H1 (cell line): ENCODE results near the gene GRIK4. TPM values are rescaled to one million over a fixed set of nuclear protein-coding genes. Genes with fewer than 3 reads are reported as not detected.

Source experiments
- CTCF ChIA-PET: fragments of 300-600 bp; sonication (Branson Sonifier 250); formaldehyde crosslinking; loops from one replicate; lab custom pipeline; 2021; ENCODE audit not compliant: partially characterized antibody; lab: Charles Lee
- POLR2A ChIA-PET: fragments of 300-600 bp; sonication (Branson Sonifier 250); formaldehyde crosslinking; loops from one replicate; lab custom pipeline; 2021; ENCODE audit warnings: inconsistent platforms; ENCODE audit not compliant: partially characterized antibody; lab: Charles Lee
- DNase-seq, 2 experiments: peaks; one replicate each; pipeline versions ENCODE4 v3.0.0 to v3.0.0-alpha.2; 2010 to 2022; ENCODE audit warnings: low spot score in 2 of 2, low read depth in 1 of 2, mixed read lengths in 1 of 2
- FAIRE-seq: peaks from 2 replicates; lab custom pipeline; 2011; peaks lifted over from hg19 to GRCh38; lab: Jason Lieb, UNC
- H2AFZ ChIP-seq: 2 replicates; pipeline ENCODE4 v1.8.1; 2012; ENCODE audit warnings: low read length, inconsistent platforms
- H2AK5ac ChIP-seq: 2 replicates; pipeline ENCODE4 v1.6.1; 2013; ENCODE audit warnings: low read depth, low read length
- H2BK120ac ChIP-seq: replicated peaks from 2 replicates; pipeline ENCODE3; 2013; ENCODE audit warnings: low read depth, low read length, inconsistent platforms
- H2BK12ac ChIP-seq: 2 replicates; pipeline ENCODE4 v1.6.1; 2013; ENCODE audit warnings: low read depth, low read length
- H2BK15ac ChIP-seq: 2 replicates; pipeline ENCODE4 v1.6.1; 2013; ENCODE audit warnings: low read length
- H2BK20ac ChIP-seq: 2 replicates; pipeline ENCODE4 v1.6.1; 2013; ENCODE audit warnings: low read length
- H2BK5ac ChIP-seq: 2 replicates; pipeline ENCODE4 v1.6.1; 2013; ENCODE audit warnings: low read depth, low read length
- H3K14ac ChIP-seq: 2 replicates; pipeline ENCODE4 v1.6.1; 2013; ENCODE audit warnings: inconsistent platforms; ENCODE audit not compliant: insufficient read length
- H3K18ac ChIP-seq: 2 replicates; pipeline ENCODE4 v1.6.1; 2013; ENCODE audit warnings: low read length; ENCODE audit errors: extremely low read depth
- H3K23ac ChIP-seq: 2 replicates; pipeline ENCODE4 v1.6.1; 2013; ENCODE audit warnings: inconsistent platforms; ENCODE audit not compliant: insufficient read length
- H3K23me2 ChIP-seq: 2 replicates; pipeline ENCODE4 v1.6.1; 2013; ENCODE audit warnings: low read depth, low read length
- H3K27ac ChIP-seq: 2 replicates; pipeline ENCODE4 v1.6.1; 2011; ENCODE audit warnings: low read depth, low read length, inconsistent platforms
- H3K27me3 ChIP-seq, 4 experiments: replicated peaks in 1 of 4; 1 replicate in 1 of 4; 2 replicates in 3 of 4; pipeline versions ENCODE4 v1.6.1 to v1.8.1; 2011 to 2013; ENCODE audit warnings: low read length in 3 of 4, mild to moderate bottlenecking in 3 of 4, inconsistent platforms in 2 of 4, mixed read lengths in 2 of 4, moderate library complexity in 1 of 4; ENCODE audit not compliant: control insufficient read depth in 3 of 4, insufficient read depth in 3 of 4; ENCODE audit errors: extremely low read depth in 1 of 4
- H3K36me3 ChIP-seq, 4 experiments: 2 replicates each; pipeline versions ENCODE4 v1.6.1 to v1.8.1; 2011 to 2013; ENCODE audit warnings: mild to moderate bottlenecking in 4 of 4, low read length in 3 of 4, moderate library complexity in 2 of 4, control low read depth in 1 of 4, inconsistent platforms in 1 of 4; ENCODE audit not compliant: insufficient read depth in 4 of 4, control insufficient read depth in 2 of 4
- H3K4ac ChIP-seq: replicated peaks from 2 replicates; pipeline ENCODE3; 2013; ENCODE audit warnings: low read length, low read depth, mixed read lengths, inconsistent platforms; ENCODE audit not compliant: insufficient read length
- H3K4me1 ChIP-seq, 4 experiments: replicated peaks in 1 of 4; 1 replicate in 1 of 4; 2 replicates in 3 of 4; pipeline versions ENCODE4 v1.6.1 to v1.8.1; 2011 to 2013; ENCODE audit warnings: low read length in 3 of 4, inconsistent platforms in 2 of 4, mixed read lengths in 1 of 4; ENCODE audit not compliant: insufficient read depth in 4 of 4, control insufficient read depth in 3 of 4
- H3K4me2 ChIP-seq, 2 experiments: 2 replicates each; pipeline versions ENCODE4 v1.6.1 to v1.8.1; 2011 to 2013; ENCODE audit warnings: low read depth in 2 of 2, low read length in 2 of 2, control low read depth in 1 of 2, inconsistent platforms in 1 of 2, mild to moderate bottlenecking in 1 of 2; ENCODE audit not compliant: insufficient read depth in 1 of 2
- H3K4me3 ChIP-seq, 4 experiments: fragments of 200-600, 300-600 bp in 1 of 4; sonication (generic), shearing (Covaris generic), sonication (Bioruptor Twin) in 1 of 4; 2 replicates each; pipeline versions ENCODE4 v1.5.1 to v1.8.1; 2011 to 2016; ENCODE audit warnings: low read length in 4 of 4, low read depth in 3 of 4, control low read depth in 2 of 4, inconsistent platforms in 2 of 4, mild to moderate bottlenecking in 2 of 4, mixed read lengths in 1 of 4, moderate library complexity in 1 of 4; ENCODE audit not compliant: insufficient read depth in 2 of 4; ENCODE audit errors: extremely low read depth in 1 of 4
- H3K56ac ChIP-seq: replicated peaks from 2 replicates; pipeline ENCODE3; 2013; ENCODE audit warnings: low read depth, mild to moderate bottlenecking, mixed read lengths, low read length, inconsistent platforms; ENCODE audit not compliant: insufficient read length
- H3K79me1 ChIP-seq: 2 replicates; pipeline ENCODE4 v1.6.1; 2013; ENCODE audit warnings: low read depth, low read length, control low read depth
- H3K79me2 ChIP-seq, 2 experiments: 2 replicates each; pipeline versions ENCODE4 v1.6.1 to v1.8.1; 2012 to 2013; ENCODE audit warnings: low read length in 2 of 2, mild to moderate bottlenecking in 2 of 2, inconsistent platforms in 1 of 2; ENCODE audit not compliant: insufficient read depth in 2 of 2, control insufficient read depth in 1 of 2
- H3K9ac ChIP-seq, 4 experiments: replicated peaks in 1 of 4; 1 replicate in 1 of 4; 2 replicates in 3 of 4; pipeline versions ENCODE4 v1.6.1 to v1.8.1; 2011 to 2013; ENCODE audit warnings: low read depth in 3 of 4, low read length in 3 of 4, control low read depth in 2 of 4, mild to moderate bottlenecking in 2 of 4, moderate library complexity in 2 of 4, inconsistent platforms in 1 of 4; ENCODE audit errors: extremely low read depth in 1 of 4
- H3K9me3 ChIP-seq, 2 experiments: 2 replicates each; pipeline versions ENCODE4 v1.6.1 to v1.8.1; 2012 to 2013; ENCODE audit warnings: mild to moderate bottlenecking in 2 of 2, moderate library complexity in 2 of 2, control low read depth in 1 of 2, inconsistent platforms in 1 of 2, low read depth in 1 of 2, low read length in 1 of 2, mixed read lengths in 1 of 2; ENCODE audit not compliant: insufficient read depth in 2 of 2
- H4K20me1 ChIP-seq, 2 experiments: replicated peaks in 1 of 2; 2 replicates each; pipeline versions ENCODE3 to v1.8.1; 2011 to 2013; ENCODE audit warnings: inconsistent platforms in 2 of 2, low read length in 2 of 2, mild to moderate bottlenecking in 1 of 2; ENCODE audit not compliant: insufficient read depth in 2 of 2, control insufficient read depth in 1 of 2
- H4K5ac ChIP-seq: 2 replicates; pipeline ENCODE4 v1.6.1; 2013; ENCODE audit warnings: low read length, low read depth, mixed read lengths, inconsistent platforms; ENCODE audit not compliant: insufficient read length
- H4K8ac ChIP-seq: 2 replicates; pipeline ENCODE4 v1.8.0; 2013; ENCODE audit warnings: mild to moderate bottlenecking, moderate library complexity, low read length, inconsistent platforms; ENCODE audit not compliant: insufficient read depth; ENCODE audit errors: extremely low read depth
- H4K91ac ChIP-seq: replicated peaks from 2 replicates; pipeline ENCODE3; 2013; ENCODE audit warnings: low read length, mixed read lengths, inconsistent platforms; ENCODE audit not compliant: insufficient read length
- CEBPB ChIP-seq: IDR thresholded peaks from 2 replicates; pipeline ENCODE4 v1.6.1; 2012; ENCODE audit warnings: low read depth, low read length
- CTBP2 ChIP-seq: IDR thresholded peaks from 2 replicates; pipeline ENCODE4 v1.7.0; 2011; ENCODE audit warnings: borderline replicate concordance, mild to moderate bottlenecking, moderate library complexity, mixed read lengths, low read length; ENCODE audit not compliant: insufficient read depth, insufficient read length
- CTCF ChIP-seq, 3 experiments: IDR thresholded peaks; 1 replicate in 2 of 3; 2 replicates in 1 of 3; pipeline versions ENCODE4 v1.5.1 to v1.6.1; 2011; ENCODE audit warnings: low read length in 3 of 3, mild to moderate bottlenecking in 3 of 3, inconsistent platforms in 2 of 3, low read depth in 1 of 3, moderate library complexity in 1 of 3; ENCODE audit not compliant: insufficient read depth in 1 of 3; ENCODE audit errors: control extremely low read depth in 1 of 3
- GTF2F1 ChIP-seq: IDR thresholded peaks from 2 replicates; pipeline ENCODE4 v1.6.1; 2012; ENCODE audit warnings: low read depth, low read length, improper control_type of control experiment, borderline replicate concordance
- HDAC2 ChIP-seq, 2 experiments: fragments of 300-600 bp in 1 of 2; sonication (generic) in 1 of 2; IDR thresholded peaks; 2 replicates each; pipeline ENCODE4 v1.6.1; 2011 to 2012; ENCODE audit warnings: low read depth in 2 of 2, low read length in 2 of 2, mild to moderate bottlenecking in 2 of 2, moderate library complexity in 2 of 2, borderline replicate concordance in 1 of 2, inconsistent platforms in 1 of 2
- KDM1A ChIP-seq: fragments of 200-600, 300-600 bp; sonication (generic); IDR thresholded peaks from 2 replicates; pipeline ENCODE4 v1.7.1; 2016; ENCODE audit warnings: mild to moderate bottlenecking, low read length, borderline replicate concordance
- KDM5A ChIP-seq: fragments of 200-600 bp; IDR thresholded peaks from 2 replicates; pipeline ENCODE4 v1.7.1; 2012; ENCODE audit warnings: mild to moderate bottlenecking, low read length, inconsistent platforms, mixed read lengths
- MAFK ChIP-seq: IDR thresholded peaks from 2 replicates; pipeline ENCODE4 v1.6.1; 2012; ENCODE audit warnings: low read depth, mild to moderate bottlenecking, improper control_type of control experiment, low read length
- RFX5 ChIP-seq: IDR thresholded peaks from 2 replicates; pipeline ENCODE4 v1.6.1; 2011; ENCODE audit warnings: low read depth, low read length, improper control_type of control experiment, borderline replicate concordance
- SIX5 ChIP-seq: IDR thresholded peaks from 2 replicates; pipeline ENCODE4 v1.6.1; 2011; ENCODE audit warnings: mild to moderate bottlenecking, low read depth, low read length
- WGBS, 2 experiments: shearing (Covaris generic) in 1 of 2; methylation state at CpG; one replicate each; pipeline versions ENCODE4 v1.1.6 to v1.1.7; 2013 to 2015; ENCODE audit warnings: low lambda C conversion rate in 2 of 2, mixed read lengths in 2 of 2, inconsistent platforms in 1 of 2, low coverage in 1 of 2, missing lambda C conversion rate in 1 of 2; ENCODE audit not compliant: insufficient replicate concordance in 2 of 2, insufficient coverage in 1 of 2, insufficient read length in 1 of 2; ENCODE audit errors: extremely low coverage in 1 of 2, missing lambda C conversion rate in 1 of 2; 5-methylcytosine and 5-hydroxymethylcytosine counted together
- polyA plus RNA-seq, 7 experiments: library from polyadenylated mRNA; depleted of rRNA in 3 of 7; stranded (reverse) in 5 of 7; unstranded in 2 of 7; fragments of >200 nt in 5 of 7; fragments of 200-250 nt in 2 of 7; gene quantifications; 1 replicate in 5 of 7; 2 replicates in 1 of 7; 4 replicates in 1 of 7; pipeline versions ENCODE4 v1.2.1 to v1.2.3, GENCODE V29; 2011 to 2013; ENCODE audit warnings: missing spikeins in 2 of 7, mixed read lengths in 2 of 7
- total RNA-seq: library from RNA; stranded (reverse); fragmentation: NEBNext Ultra II Directional; extraction: Animal tissue kit (Norgen Biotek cat#: 25700); gene quantifications from 2 replicates; pipeline ENCODE4 v1.2.1, GENCODE V29; 2021

Gene GRIK4
- total and polyA plus RNA-seq, 2 of the 8 experiments (the other 6 are each of a cell fraction or from before 2014, with no cell fraction given): 1.2 to 2.9 TPM

DNA sequence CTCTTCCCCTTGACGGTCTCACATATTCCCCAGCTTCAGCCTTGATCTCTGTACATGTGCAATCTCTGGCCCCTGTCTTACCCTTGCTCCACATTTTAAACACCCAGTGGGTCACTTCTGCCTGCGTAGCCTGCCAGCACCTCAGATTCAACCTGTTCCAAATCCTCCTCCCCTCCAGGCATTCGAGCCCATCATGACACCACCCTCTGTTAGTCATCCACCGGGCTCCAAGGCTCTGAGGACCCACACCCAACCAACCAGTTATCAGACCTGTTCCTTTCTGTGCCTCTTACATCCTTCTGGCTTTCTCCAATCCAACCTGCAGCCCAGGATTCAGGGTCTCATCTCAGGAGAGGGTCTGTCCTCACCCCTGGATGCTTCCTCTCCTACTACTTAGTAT lies 392.6 kb downstream of the GRIK4 start:
- no peaks in the 10 kb centered on the region for H3K9me3 ChIP-seq
- H4K5ac ChIP-seq: no peak overlapping the region
- FAIRE-seq: no peak
- peaks cover 0 to 3% (median 0%) of the 10 kb centered on the region in 4 experiments; a peak in 2 of 7 replicates for H3K4me1 ChIP-seq
- no peak overlapping the region for H2BK5ac ChIP-seq
- no peak overlapping the region for H2BK20ac ChIP-seq
- H3K23ac ChIP-seq: no peak overlapping the region
- H3K14ac ChIP-seq: no peak overlapping the region
- H4K20me1 ChIP-seq: no peaks in the 10 kb centered on the region
- H3K23me2 ChIP-seq: no peaks in the 10 kb centered on the region
- no peaks in the 10 kb centered on the region for H3K36me3 ChIP-seq
- ChIA-PET CTCF (interaction anchor here (1.6 to 5.1 kb wide), 3 partner anchors 9 to 26 kb away, joined by 5 to 36 read pairs (median 14); no protein-coding TSS in a partner anchor), POLR2A (no interaction called here)
- no peak overlapping the region for H3K9ac ChIP-seq
- no peak overlapping the region for H2AFZ ChIP-seq
- no peak overlapping the region for H4K8ac ChIP-seq
- DNase-seq: no peak
- H3K27me3 ChIP-seq: no peaks in the 10 kb centered on the region; a peak in 1 of 7 replicates
- H2BK120ac ChIP-seq: no peak overlapping the region
- H3K56ac ChIP-seq: no peak overlapping the region
- H2BK12ac ChIP-seq: no peak overlapping the region
- H3K4me2 ChIP-seq: no peak overlapping the region
- no peak overlapping the region for H3K18ac ChIP-seq
- H3K27ac ChIP-seq: no peak overlapping the region
- H3K4me3 ChIP-seq: no peak overlapping the region
- H3K4ac ChIP-seq: no peak overlapping the region
- H3K79me2 ChIP-seq: no peaks in the 10 kb centered on the region
- H2AK5ac ChIP-seq: no peak overlapping the region; the same call in 1 of the 2 replicates
- H4K91ac ChIP-seq: no peak overlapping the region
- WGBS, 2 experiments: 87% methylated on average over 4 of the region's 4 CpGs; no CpG with 5 or more reads in 1 of the 2 experiments
- no peak overlapping the region for H2BK15ac ChIP-seq
- H3K79me1 ChIP-seq: no peaks in the 10 kb centered on the region
- no peak for TF ChIP-seq MAFK
- no peak for TF ChIP-seq CTCF (IDR thresholded peaks at IDR 0.05; ENCODE audit: control extremely low read depth in 1 of 3, insufficient read depth in 1 of 3, low read depth in 1 of 3, low read length in 3 of 3)
- TF ChIP-seq RFX5: no peak
- TF ChIP-seq SIX5: no peak
- TF ChIP-seq KDM5A: no peak
- no peak for TF ChIP-seq GTF2F1
- no peak for TF ChIP-seq CEBPB
- TF ChIP-seq HDAC2 (IDR thresholded peaks at IDR 0.05; ENCODE audit: borderline replicate concordance in 1 of 2, low read depth in 2 of 2, low read length in 2 of 2): no peak
- no peak for TF ChIP-seq CTBP2
- no peak for TF ChIP-seq KDM1A
